DMS 273 (cell line): Measurements from ENCODE around the gene IMP4.

Experiments
- DNase-seq: peaks from one replicate; lab custom pipeline; 2025; ENCODE audit not compliant: unreplicated experiment; lab: John Stamatoyannopoulos, UW

Gene IMP4

GRCh38 chr2:130336150-130336876 is 6.4 kb upstream of the IMP4 start:
- peak; percentile 48 for DNase-seq

DNA sequence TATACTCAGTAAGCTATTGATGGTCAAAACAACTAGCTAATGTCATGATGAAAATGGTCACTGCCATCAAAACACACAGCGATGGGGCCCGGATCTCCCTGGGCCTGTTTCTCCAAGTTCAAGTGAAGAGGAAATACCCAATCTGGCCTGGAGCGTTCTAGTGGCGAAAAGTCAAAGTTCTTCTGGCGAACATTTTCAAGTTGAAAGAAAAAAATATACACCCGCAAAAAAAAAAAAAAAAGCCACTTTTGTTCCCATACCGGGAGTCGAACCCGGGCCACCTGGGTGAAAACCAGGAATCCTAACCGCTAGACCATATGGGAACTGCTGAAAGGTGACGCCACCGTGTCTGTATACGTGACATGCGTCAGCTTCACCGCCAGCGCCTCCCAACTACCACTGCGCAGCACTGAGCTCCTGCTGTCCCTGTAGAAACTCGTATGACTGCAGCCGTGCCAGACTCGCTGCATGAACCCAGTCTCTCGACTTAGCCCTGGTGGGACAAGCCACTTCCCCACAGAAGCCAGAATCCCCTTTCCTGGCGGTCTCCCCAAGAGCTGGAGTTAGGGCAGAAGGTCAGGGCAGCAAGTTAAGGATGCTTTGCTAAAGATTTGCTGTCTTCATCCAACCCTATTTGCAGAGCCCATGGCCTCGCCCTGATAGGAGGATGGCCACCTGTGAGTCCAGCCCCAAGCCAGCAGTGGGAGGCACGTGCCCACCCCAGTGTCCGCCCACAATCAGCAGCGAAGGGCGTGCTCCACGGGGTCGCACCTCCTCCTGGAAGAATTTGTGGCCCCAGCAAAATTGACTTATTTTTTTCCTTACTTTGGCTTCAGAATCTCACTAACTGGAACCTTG is 5.6 kb upstream of the IMP4 start:
- DNase-seq, result peak; percentile 90

DNA sequence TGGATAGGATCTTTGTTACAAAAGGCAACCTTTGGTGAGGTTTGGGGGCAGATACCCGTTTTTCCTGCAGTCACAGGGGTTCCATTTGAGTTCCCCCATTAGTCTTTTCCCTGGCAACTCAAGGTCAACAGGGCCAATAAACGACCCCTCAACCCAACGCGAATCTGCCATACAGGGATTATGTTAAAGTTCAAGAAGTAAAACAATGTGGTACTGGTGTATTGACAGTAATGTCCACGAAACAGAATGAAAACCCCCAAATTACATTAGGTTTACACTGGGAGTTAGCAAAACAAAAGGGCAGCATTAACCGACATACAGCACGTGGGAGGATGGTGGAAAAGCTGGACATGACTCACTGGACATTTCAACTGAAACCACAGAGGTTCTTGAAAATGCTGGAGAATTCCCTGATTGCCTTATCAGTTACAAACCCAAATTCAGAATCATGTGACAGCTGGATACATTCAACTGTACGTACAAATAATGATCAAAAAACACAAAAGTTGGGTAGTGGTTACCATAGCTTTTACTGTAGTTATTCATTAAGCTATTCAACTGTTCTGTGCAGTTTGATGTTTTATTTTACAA is 4.9 kb upstream of the IMP4 start:
- DNase-seq, result no peak

GRCh38 chr2:130338793-130339345 is 3.8 kb upstream of the IMP4 start:
- DNase-seq, result no peak

GRCh38 chr2:130339885-130340745 is 2.6 kb upstream of the IMP4 start:
- no peak for DNase-seq

DNA sequence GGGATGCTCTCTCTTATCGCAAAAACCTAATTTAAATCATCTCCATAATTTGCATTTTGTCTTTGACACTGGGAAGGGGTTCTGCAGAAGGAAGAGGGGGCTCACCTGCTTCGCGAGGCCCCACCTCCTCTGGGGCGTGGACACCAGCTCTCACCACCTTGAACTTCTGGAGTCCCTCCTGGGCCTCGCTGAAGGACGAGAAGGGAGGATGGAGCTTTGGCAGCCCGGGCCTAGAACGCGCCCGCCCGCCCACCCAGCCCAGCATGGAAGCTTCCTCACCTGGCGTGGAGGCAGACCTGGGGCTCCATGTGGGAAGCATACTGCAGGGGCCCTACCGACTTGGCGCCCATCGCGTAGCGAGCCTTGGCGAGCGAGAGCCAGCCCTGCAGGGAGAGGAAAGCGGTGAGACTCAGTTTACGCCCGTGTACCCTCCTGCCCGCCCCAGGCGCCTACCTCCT is 1.1 kb upstream of the IMP4 start:
- DNase-seq, result no peak

GRCh38 chr2:130342020-130342532 is 621 bp upstream of the IMP4 start:
- peak; percentile 96 for DNase-seq

DNA sequence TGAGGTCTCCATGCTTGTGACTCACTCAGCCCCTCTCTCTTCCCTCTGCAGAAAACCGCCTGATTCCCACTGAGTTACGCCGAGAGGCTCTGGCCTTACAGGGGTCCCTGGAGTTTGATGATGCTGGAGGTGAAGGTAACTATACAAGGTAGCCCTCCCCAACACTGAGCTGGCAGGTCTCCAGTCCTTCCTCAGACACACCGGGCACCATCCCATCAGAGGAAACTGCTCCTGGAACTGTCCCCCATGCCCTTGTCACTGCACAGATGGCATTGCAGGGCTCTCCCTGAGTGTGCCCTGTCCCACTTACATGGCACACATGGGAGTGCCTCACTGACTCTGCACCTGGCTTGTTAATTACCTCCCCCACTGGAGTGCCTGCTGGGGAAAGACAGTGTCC is 1.9 kb downstream of the IMP4 start:
- no peak for DNase-seq

GRCh38 chr2:130345091-130345490 is 2.4 kb downstream of the IMP4 start:
- no peak for DNase-seq

DNA sequence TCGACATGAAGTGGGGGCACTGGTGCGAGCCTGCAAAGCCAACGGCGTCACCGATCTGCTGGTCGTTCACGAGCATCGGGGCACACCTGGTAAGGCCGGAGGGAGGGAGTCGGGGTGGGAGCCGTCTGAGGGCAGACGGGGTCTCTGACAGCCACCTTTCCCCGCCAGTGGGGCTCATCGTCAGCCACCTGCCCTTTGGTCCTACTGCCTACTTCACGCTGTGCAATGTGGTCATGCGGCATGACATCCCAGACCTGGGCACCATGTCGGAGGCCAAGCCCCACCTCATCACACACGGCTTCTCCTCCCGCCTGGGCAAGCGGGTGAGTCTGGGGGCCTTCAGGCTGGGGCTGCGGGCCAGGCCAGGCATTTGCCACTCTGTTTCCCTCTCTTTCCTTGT is 2.9 kb downstream of the IMP4 start:
- no peak for DNase-seq

- DNase-seq, result no peak
Observed at GRCh38 chr2:130346041-130346740, 3.5 kb downstream of the IMP4 start.

DNA sequence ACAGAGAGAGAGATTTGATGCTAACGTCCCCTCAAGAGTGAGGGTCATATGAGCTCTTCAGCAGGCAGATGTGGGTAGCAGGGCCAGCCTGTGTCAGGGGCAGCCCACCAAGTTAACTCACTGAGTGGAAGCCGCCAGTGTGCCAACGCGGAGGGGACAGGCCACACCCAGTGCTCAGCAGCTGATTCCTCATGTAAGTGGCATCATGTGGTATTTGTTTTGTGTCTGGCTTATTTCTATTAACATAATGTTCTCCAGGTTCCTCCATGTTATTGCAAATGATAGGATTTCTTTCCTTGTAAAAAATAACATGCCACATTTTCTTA is 4.0 kb downstream of the IMP4 start:
- no peak for DNase-seq

DNA sequence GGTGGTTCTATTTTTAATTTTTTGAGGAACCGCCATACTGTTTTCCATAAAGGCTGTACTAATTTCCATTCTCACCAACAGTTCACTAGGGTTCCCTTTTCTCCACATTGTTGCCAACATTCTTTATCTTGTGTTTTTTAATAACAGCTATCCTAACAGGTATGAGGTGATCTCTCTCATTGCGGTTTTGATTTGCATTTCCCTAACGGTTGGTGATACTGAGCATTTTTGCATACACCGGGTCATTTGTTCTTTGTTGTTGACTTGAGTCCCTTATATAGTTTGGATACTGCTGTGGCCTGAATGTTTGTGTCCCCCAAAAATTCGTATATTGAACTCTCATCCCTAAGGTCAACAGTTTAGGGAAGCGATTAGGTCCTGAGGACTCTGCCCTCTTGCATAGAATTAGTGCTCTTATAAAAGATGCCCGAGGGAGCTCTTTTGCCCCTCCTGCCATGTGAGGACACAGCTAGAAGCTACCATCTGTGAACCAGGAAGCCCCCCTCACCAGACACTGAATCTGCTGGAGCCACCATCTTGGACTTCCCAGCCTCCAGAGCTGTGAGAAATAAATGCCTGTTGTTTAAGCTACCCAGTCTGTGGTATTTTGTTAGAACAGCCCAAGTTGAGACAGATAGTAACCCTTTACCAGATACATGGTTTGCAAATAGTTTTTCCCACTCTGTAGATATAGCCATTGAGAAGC is 4.7 kb downstream of the IMP4 start:
- DNase-seq, result no peak

DNA sequence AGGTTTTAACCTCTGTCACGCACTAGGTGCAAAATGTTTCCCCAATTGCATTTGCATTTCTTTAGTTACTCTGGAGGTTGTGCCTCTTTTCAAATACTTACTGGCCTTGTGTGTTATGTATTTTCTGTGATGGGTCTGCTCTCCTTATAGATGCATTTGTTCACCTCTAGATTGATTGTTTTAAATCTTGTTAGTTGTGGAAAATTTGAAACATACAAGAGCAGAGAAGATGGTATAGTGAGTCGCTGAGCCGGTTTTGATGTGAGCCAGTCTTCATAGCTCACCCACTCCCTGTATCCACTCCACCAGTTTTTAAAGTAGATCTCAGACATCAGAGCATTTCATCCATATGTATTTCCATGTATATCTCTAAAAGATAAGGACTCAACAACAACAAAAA is 6.5 kb downstream of the IMP4 start:
- no peak for DNase-seq

GRCh38 chr2:130351711-130352110 is 9.0 kb downstream of the IMP4 start:
- peak; percentile 32 for DNase-seq

DNA sequence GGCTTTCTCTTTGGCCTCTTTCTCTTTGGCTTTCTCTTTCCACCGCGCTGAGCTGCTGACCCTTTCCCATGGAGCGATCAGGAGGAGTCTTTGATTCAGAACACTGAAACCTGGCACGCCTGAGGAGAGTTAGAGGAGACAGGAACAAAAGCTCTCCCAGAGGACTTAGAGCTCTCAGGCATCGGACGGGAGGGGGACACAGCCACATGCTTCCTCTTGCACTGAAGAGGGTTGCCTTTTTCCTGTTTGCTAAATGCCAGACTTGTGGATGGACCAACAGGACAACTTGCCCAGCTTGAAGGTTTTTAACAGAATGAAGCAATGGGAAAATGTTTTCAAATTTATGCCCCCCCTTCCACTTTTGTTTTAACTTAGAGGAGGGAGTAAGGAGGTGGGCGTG is 9.5 kb downstream of the IMP4 start:
- peak; percentile 18 for DNase-seq

- peak; percentile 39 for DNase-seq
Observed at GRCh38 chr2:130353291-130354138, 10.8 kb downstream of the IMP4 start.

DNA sequence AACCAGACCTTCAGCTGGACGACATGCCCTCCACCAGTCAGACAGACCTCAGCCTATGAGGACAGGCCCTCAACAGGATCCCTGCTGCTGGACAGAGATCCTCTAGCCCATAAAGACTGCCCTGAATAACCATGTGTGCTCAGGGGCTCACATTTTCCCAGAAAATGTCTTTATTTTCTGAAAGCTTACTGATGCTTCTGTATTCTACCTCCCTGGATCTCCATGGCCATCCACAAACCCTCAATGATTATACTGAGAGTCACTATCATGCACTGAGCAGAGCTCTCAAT is 11.4 kb downstream of the IMP4 start:
- DNase-seq, result no peak

- DNase-seq, result peak; percentile 37
Observed at GRCh38 chr2:130355172-130355577, 12.5 kb downstream of the IMP4 start.
